ENCODE data around the gene USP8.
"Not testable (repeated sequence)": the region's sequence is repeated elsewhere in the genome, so short reads cannot be mapped to it uniquely, and the experiment has no call there.

Gene USP8

DNA sequence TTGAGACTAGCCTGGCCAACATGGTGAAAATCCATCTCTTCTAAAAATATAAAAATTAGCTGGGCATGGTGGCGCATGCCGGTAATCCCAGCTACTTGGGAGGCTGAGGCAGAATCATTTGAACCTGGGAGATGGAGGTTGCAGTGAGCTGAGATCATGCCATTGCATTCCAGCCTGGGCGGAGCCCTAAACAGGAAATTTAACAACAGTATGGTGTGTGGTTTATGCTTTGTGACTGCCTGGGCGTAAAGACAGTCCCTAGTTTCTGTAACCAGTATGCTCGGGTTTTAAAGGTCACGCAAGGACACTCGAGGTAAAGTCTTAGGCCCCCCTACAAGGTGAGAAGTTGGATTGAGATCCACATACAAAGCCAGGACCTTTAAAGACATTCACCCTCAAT is 78.9 kb downstream of the USP8 start:
- DNase-seq (ENCODE audit: low read depth), result no peak
- TF ChIP-seq CTCF (IDR thresholded peaks at IDR 0.05; ENCODE audit: low read depth, low read length, missing control alignments), result no peak

GRCh38 chr15:50505656-50506055 is 81.5 kb downstream of the USP8 start:
- not testable (repeated sequence) for DNase-seq (ENCODE audit: low read depth); H3K4me3 ChIP-seq (ENCODE audit: low read depth, low read length)

More for the DNA sequence above, 78.9 kb downstream of the USP8 start:
- H3K4me3 ChIP-seq (ENCODE audit: low read depth, low read length), result no peak overlapping the region

DNA sequence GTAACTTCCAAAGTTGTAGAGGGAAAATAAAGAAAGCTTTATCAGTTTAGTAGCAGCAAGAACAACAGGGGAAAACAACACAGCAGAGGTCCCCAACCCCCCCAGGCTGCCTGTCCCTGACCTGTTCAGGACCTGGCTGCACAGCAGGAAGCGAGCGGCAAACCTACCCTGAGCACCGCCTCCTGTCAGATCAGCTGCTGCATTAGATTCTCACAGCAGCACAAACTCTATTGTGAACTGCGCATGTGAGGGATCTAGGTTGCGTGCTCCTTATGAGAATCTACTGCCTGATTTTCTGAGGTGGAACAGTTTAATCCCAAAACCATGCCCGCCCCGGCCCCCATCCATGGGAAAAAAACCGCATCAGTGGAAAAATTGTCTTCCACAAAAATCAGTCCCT is 81.9 kb downstream of the USP8 start:
- DNase-seq (ENCODE audit: low read depth), result no peak
- H3K4me3 ChIP-seq (ENCODE audit: low read depth, low read length), result no peak overlapping the region
- no peak for TF ChIP-seq CTCF (IDR thresholded peaks at IDR 0.05; ENCODE audit: low read depth, low read length, missing control alignments)

DNA sequence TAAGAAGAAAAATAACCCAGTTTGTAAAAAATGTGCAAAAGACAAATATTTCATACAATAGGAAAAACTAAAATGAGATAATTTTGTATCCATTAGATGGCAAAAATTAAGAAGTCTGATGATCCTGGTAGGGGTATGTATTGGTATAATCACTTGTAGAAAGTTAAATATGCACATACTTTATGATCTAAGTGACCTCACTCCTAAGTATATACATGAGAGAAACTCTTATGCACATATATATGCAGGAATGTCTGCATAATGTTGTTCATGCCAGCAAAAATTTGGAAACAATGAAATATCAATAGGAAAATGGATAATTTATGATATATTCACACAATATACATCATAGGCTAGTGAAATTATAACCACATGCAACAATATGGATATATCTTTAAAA is 88.8 kb downstream of the USP8 start:
- no peak overlapping the region for H3K4me3 ChIP-seq (ENCODE audit: low read depth, low read length)
- no peak for TF ChIP-seq CTCF (IDR thresholded peaks at IDR 0.05; ENCODE audit: low read depth, low read length, missing control alignments)
- DNase-seq (ENCODE audit: low read depth), result no peak

DNA sequence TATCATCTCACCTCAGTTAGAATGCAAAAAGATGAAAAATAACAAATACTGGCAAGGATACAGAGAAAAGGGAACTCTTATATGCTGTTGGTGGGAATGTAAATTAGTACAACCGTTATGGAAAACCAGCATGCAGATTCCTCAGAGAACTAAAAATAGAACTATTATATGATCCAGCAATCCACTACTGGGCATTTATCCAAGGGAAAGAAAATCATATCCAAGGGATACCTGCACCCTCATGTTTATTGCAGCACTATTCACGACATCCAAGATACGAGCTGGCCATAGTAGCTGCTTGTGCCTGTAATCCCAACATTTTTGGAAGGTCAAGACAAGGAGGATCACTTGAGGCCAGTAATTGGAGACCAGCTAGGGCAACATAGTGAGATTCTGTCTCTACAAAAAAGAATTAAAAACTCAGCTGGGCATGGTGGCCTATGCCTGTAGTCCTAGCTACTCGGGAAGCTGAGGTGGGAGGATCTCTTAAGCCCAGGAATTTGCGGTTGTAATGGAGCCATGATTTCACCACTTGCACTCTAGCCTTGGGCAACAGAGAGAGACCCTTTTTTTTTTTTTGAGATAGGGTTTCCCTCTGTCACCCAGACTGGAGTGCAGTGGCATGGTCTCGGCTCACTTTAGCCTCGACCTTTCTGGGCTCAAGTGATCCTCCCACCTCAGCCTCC is 95.7 kb downstream of the USP8 start:
- DNase-seq (ENCODE audit: low read depth), result no peak
- no peak overlapping the region for H3K4me3 ChIP-seq (ENCODE audit: low read depth, low read length)
- no peak for TF ChIP-seq CTCF (IDR thresholded peaks at IDR 0.05; ENCODE audit: low read depth, low read length, missing control alignments)

- H3K4me3 ChIP-seq (ENCODE audit: low read depth, low read length), result no peak overlapping the region
- no peak for DNase-seq (ENCODE audit: low read depth)
- TF ChIP-seq CTCF (IDR thresholded peaks at IDR 0.05; ENCODE audit: low read depth, low read length, missing control alignments), result no peak
Observed at GRCh38 chr15:50523851-50524251, 99.6 kb downstream of the USP8 start.

- H3K4me3 ChIP-seq (ENCODE audit: low read depth, low read length), result no peak overlapping the region
- no peak for TF ChIP-seq CTCF (IDR thresholded peaks at IDR 0.05; ENCODE audit: low read depth, low read length, missing control alignments)
- no peak for DNase-seq (ENCODE audit: low read depth)
Observed at GRCh38 chr15:50531163-50531562, 107.0 kb downstream of the USP8 start.
